GM21723 (cell line): Measurements from ENCODE around the gene CEBPA.

Source experiments
- ATAC-seq: cut with Tn5 transposase; IDR thresholded peaks from one replicate; pipeline ENCODE4 v1.9.1; 2021; ENCODE audit warnings: mild to moderate bottlenecking, moderate library complexity; ENCODE audit not compliant: unreplicated experiment

The CEBPA gene

GRCh38 chr19:33273881-33274662, 28.3 kb downstream of the CEBPA start:
- no peak for ATAC-seq

DNA sequence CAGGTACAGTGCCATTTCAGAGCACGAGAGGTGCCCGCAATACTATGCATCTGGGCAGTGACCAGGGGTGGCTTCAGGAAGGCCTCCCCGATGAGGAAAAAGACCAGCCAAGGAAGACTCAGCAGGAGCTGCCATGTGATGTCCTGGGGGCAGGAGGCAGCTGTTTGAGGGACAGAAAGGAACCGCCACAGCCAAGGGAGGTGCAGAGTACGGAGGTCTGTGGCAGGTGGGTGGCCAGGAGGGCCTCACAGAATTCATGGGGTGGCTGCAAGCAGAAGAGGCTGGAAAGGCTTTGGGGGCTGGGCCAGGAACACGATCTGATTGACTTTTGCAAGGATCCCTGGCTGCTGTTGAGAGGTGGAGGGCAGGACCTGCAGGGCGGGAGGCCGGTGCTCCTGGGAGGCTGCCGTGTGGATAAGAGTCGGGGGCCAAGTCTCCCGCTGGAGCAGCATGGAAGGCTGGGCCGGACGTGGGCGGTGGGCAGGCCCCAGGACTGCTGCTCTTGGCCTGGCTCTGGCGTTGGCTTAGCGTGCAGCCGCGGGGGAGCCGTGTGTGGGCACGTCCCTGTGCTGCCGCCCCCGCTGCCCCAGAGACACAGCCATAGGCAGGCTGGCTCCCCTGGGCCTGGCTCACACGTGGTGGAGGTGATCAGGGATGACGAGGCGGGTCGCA, 29.1 kb downstream of the CEBPA start:
- ATAC-seq: no peak

DNA sequence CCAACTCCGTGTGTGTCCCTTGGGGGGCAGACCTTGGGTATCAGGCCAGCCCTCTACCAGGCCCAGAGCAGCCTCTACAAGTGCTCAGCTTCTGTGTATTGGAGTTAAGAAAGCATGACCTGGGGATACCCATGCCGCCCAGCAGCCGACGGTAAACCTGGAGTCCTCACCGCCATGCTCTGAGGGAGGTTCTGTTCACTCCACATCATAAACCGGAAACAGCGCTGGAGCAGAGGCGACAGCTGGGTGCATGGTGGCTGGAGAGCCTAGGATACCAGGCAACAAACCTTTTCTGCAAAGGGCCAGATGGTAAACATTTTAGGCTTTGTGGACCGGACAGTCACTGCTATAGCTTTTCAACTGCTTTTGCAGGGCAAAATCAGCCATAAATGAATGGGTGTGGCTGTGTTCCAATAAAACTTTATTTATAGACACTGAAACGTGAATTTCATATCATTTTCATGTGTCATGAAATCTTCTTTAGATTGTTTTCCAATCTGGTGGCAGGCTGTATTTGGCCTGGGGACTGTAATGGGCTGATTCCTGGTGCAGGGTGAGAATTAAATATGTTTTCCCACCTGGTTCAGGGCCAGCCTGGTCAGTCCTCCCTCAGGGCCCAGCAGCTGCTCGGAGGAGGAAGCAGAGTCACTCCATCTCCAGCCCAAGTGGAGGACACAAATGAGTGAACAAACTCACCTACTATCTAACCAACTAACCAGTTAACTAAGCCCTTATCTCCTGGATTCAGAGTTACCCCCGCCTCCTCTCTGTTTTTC, 30.9 kb downstream of the CEBPA start:
- no peak for ATAC-seq

- no peak for ATAC-seq
Observed at GRCh38 chr19:33270769-33271168, 31.6 kb downstream of the CEBPA start.

DNA sequence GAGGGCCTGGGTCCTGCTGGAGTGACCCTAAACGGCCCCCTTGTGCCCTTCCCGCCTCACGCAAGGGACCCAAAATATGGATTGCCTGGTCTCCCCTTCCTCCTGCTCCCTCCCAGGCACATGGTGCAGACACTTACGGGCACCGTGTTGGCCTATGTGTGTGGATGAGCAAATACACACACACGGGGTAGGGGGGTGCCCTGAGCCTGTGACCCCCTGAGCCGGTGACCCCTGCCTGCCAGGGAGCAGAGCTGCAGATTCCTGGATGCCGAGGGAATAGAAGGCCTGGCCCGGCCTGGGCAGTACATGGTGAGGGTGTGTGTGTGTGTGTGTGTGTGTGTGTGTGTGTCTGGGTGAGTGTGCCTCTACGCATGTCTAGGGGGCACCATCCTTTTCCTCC, 33.3 kb downstream of the CEBPA start:
- no peak for ATAC-seq

DNA sequence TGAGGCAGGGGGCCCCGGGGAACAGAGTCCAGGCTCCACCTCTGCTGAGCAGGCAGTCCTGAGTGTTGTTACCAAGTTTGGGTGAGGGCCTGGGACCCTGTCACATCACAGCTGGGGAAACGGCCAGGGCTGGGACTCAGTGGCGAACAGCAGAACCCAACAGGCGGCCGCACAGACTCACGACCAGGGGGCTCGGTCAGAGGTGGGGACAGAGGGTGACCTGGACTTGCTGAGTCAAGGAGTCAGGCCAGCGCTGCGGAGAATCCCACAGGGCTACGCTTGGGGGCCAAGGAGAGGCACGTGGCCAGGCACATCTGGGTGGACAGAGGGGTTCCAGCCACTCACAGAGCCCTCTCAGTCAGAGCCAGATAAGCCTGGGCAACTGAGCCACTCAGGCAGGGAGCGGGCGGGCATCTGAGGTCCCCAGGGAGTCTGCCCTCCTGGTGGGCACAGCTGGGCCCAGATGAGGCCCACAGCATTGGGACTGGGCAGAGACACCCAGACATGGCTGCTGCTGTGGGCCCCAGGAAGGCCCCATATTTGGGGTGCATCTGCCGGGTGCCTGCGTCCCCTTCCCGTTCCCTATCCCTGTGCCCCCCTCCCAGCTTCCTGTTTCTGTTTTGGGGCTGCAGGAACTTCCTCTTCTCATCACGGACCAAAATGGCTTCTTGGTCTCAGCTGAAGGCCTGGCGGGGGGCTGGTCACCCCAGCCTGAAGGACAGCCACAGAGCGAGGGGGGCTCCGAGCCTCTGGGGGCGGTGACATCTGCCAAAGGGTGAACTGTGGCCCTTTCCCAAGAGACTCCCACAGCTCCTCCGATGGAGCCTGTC, 34.0 kb downstream of the CEBPA start:
- ATAC-seq: no peak

DNA sequence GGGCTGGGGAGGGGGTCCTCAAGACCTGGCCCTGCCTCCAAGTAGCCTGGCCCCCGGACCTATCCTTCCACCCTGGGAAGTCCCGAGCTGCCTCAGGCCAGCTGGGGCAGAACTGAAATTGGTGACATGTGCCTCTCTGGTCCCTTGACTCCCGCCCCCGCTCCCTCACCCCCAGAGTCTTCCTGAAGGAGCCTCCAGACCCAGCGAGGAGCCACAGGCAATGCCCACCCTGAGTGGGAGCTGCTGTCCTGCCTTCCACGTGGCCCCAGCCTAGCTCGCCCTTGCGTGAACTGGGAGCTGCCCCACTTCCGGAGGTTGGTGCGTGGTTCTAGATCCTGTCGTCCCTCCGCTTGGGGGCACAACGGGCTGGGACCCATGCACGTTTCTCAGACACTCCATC, 34.6 kb downstream of the CEBPA start:
- no peak for ATAC-seq

DNA sequence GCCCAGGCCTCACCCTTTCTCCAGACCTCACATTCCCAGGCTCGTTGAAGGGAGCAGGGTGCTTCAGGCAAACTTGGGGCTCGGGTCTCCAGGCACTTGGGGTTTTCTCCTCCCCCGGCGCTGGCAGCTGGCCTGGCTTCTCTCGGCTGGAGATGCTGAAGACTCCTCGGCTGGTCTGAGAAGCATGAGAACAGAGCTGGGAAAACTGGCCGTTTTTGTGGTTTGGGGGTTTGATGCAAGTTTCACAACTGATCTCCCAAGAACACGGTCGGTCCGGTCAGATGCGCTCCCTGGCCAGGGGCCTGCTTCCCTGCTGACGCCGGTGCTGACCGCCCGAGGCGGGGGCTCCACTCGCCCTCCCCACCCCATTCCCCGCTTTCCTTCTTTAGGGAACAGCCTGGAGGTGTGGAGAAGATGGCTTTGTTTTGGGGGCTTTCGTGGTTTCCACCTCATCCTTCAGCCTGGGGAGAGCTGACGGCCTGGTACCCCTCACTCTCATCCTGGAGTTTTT, 35.3 kb downstream of the CEBPA start:
- ATAC-seq: no peak

DNA sequence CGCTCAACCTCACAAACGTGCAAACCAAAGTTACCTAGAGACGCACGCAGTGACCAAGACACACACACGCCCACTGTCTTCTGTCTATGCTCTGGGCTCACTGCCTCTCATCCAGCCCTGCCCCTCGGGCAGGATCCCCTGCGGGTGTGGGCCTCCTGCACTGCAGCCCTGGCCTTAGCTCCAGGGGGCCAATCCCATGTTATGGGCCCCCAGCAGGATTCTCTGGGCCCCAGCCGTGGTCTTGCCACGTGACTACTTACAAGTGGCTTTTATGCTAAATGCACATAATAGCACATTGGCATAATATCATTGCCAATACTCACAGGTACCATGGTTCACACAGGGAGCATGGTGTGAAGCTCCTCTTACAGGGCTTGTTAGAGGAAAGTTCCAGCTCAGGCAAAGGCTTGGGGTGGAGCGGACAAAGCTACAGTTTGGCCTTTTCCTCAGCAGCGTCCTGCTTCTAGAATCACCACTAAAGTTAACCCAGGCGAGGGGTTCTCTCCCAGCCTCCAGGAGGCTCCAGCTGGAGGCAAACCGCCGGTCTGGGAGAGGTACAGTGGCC, 37.4 kb downstream of the CEBPA start:
- no peak for ATAC-seq

DNA sequence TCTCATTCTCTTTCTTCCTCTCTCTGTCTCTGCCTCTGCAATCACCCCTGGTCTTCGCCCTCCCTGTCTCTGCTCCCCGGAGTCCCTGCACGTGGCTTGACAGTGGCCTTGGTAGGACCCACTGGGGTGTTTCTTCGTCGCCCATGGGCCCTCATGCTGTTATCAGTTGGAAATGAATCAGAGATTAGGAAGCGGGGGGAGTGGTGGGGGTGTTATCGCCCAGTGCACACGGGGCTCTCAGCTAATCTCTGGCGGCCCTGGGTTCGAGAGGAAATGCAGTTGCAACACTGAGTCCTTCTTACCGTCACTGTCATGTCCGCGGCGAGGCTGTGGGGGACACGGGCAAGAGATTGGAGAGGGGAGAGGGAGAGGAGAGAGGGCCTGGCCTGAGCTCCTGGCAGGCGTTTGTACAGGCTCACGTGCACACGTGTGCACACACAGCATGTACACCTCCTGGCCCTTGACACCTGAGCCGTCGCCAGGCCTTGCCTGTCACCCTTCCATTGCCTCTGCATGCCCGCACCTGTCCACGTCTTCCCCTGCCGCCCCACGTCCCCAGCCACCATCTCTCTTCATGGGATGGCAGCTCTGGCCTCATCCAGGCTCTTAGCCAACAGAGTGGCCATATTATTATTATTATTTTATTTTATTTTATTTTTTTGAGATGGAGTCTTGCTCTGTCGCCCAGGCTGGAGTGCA, 38.9 kb downstream of the CEBPA start:
- no peak for ATAC-seq

DNA sequence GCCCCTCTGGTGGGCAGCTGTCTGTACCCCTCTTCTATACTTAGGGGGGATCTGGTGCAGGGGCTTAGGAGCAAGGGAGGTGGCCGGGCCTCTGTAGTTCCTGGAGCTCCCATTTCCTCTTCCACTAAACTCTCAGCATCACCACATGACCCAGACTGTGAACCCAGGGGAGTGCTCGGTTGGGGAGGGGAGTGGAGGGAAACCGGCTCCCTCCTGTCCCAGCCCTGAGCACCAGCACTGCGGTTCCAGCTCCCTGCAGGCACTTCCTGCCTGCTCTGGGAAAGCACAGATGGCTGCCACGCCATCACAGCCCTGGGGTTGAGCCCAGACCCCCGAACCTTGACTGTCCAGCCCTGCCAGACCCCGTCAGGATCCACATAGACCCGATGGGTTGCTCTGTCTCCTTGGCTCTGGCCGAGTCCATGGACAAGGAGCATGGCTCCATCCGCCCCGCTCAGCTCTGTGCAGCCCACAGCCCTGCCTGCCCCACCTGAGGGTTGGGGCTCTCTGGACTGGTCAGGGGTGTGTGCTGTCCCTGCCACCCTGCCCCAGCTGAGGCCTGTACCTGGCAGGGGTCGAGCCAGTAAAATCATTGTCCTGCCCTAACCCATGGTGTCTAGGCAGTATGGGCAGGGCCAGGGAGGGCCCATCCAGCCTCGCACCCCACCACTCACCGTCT, 40.7 kb downstream of the CEBPA start:
- ATAC-seq: no peak

GRCh38 chr19:33260628-33261418, 41.5 kb downstream of the CEBPA start:
- no peak for ATAC-seq

GRCh38 chr19:33259539-33259938, 42.8 kb downstream of the CEBPA start:
- no peak for ATAC-seq

DNA sequence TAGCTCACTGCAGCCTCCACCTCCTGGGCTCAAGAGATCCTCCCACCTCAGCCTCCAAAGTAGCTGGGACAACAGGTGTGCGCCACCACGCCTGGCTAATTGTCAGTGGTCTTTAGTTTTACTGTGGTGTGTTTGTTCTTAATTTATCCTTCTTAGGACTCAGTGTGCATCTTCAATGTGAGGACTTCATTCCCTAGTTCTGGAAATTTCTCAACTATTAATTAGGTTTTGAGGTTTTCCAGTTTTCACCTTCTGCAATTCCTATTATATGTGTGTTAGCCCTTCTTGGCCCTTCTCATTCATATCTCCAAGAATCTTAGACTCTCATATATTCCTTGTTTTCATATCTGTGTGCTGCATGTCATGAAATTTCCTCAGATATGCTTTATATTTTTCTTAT, 44.5 kb downstream of the CEBPA start:
- ATAC-seq: no peak

- no peak for ATAC-seq
Observed at GRCh38 chr19:33256261-33256660, 46.1 kb downstream of the CEBPA start.

- no peak for ATAC-seq
Observed at GRCh38 chr19:33255781-33256180, 46.6 kb downstream of the CEBPA start.

DNA sequence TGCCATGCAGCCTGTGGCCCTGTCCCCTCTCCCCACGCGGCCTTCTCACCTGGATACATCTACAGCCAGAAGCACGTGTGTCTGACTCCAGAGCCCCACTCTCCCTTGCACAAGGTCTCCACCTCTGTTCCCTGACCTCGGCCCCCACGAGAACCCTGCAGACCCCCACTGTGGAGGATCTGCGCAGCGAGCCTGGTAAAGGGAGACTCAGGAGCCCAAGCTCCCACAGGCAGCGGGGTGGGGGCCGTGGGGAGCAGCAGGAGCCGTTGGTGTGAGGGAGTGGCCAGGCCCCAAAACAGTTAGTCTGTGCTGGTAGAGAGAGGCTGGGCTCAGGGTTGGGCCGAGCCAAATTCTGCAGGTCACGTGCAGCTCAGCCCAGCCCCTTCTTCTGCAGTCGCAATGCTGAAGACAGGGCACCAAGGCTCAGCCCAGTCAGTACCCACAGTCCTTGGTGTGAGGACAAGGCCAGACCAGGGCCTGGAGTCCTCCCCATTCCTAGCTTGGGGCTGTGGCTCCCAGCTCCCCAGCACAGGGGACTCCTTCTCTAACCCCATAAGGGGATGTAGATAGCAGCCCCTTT, 48.0 kb downstream of the CEBPA start:
- no peak for ATAC-seq

- no peak for ATAC-seq
Observed at GRCh38 chr19:33252971-33253370, 49.4 kb downstream of the CEBPA start.
